ENCODE data around the gene ABLIM1. TPM values are rescaled to one million over a fixed set of nuclear protein-coding genes. Genes with fewer than 3 reads are reported as not detected.

The ABLIM1 gene
- polyA plus RNA-seq, 1 donor from 2014 or later, result 10.1 TPM

GRCh38 chr10:114492351-114493037, 165.6 kb downstream of the ABLIM1 start:
- Histone ChIP-seq H3F3A (ENCODE audit: insufficient read depth, low read length, poor library complexity, severe bottlenecking) (no peaks in the 10 kb centered on the region), H4K20me1 (ENCODE audit: insufficient read depth) (no peaks in the 10 kb centered on the region), H3K9ac (ENCODE audit: low read length) (no peak overlapping the region), H3K4me3 (ENCODE audit: low read length) (no peak overlapping the region), H3K4me2 (ENCODE audit: low read length) (peak overlapping the region; percentile 0), H3K9me3 (ENCODE audit: low read length) (no peaks in the 10 kb centered on the region), H3K27ac (ENCODE audit: low read length) (no peak overlapping the region), H3K27me3 (ENCODE audit: insufficient read depth, low read depth, low read length) (no peaks in the 10 kb centered on the region), H3K79me2 (replicated peaks; ENCODE audit: insufficient read depth, low read length) (no peaks in the 10 kb centered on the region), H3K36me3 (ENCODE audit: insufficient read depth, low read length) (no peaks in the 10 kb centered on the region), H3K9me2 (ENCODE audit: insufficient read depth, low read length) (no peaks in the 10 kb centered on the region), H2AFZ (ENCODE audit: low read depth, low read length) (no peak overlapping the region)
- TF ChIP-seq MXI1 (conservative IDR thresholded peaks at IDR 0.05; ENCODE audit: poor library complexity, severe bottlenecking), result no peak
- TF ChIP-seq SMC3 (conservative IDR thresholded peaks at IDR 0.05; ENCODE audit: poor library complexity), result no peak
- TF ChIP-seq EP300 (conservative IDR thresholded peaks at IDR 0.05; ENCODE audit: poor library complexity, severe bottlenecking), result peak; percentile 97
- no peak for TF ChIP-seq TAF1 (IDR thresholded peaks at IDR 0.05; ENCODE audit: low read depth)
- no peak for TF ChIP-seq REST (IDR thresholded peaks at IDR 0.05; ENCODE audit: borderline replicate concordance)
- TF ChIP-seq EZH2 (IDR thresholded peaks at IDR 0.05; ENCODE audit: borderline replicate concordance, insufficient read depth, low read length, poor library complexity, severe bottlenecking), result no peak
- peak; percentile 89 for TF ChIP-seq POLR2AphosphoS5 (IDR thresholded peaks at IDR 0.05)
- TF ChIP-seq, protein P1, sequence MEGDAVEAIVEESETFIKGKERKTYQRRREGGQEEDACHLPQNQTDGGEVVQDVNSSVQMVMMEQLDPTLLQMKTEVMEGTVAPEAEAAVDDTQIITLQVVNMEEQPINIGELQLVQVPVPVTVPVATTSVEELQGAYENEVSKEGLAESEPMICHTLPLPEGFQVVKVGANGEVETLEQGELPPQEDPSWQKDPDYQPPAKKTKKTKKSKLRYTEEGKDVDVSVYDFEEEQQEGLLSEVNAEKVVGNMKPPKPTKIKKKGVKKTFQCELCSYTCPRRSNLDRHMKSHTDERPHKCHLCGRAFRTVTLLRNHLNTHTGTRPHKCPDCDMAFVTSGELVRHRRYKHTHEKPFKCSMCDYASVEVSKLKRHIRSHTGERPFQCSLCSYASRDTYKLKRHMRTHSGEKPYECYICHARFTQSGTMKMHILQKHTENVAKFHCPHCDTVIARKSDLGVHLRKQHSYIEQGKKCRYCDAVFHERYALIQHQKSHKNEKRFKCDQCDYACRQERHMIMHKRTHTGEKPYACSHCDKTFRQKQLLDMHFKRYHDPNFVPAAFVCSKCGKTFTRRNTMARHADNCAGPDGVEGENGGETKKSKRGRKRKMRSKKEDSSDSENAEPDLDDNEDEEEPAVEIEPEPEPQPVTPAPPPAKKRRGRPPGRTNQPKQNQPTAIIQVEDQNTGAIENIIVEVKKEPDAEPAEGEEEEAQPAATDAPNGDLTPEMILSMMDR (IDR thresholded peaks at IDR 0.05; ENCODE audit: poor library complexity, severe bottlenecking), result no peak
- TF ChIP-seq RAD21 (conservative IDR thresholded peaks at IDR 0.05), result no peak

GRCh38 chr10:114491933-114492332, 166.1 kb downstream of the ABLIM1 start:
- Histone ChIP-seq H3K9ac (ENCODE audit: low read length) (no peak overlapping the region), H3K4me3 (ENCODE audit: low read length) (no peak overlapping the region), H3K27ac (ENCODE audit: low read length) (no peak overlapping the region), H3K36me3 (ENCODE audit: insufficient read depth, low read length) (no peaks in the 10 kb centered on the region), H3K27me3 (ENCODE audit: insufficient read depth, low read depth, low read length) (no peaks in the 10 kb centered on the region), H3K9me3 (ENCODE audit: low read length) (no peaks in the 10 kb centered on the region), H3K9me2 (ENCODE audit: insufficient read depth, low read length) (no peaks in the 10 kb centered on the region), H4K20me1 (ENCODE audit: insufficient read depth) (no peaks in the 10 kb centered on the region), H3F3A (ENCODE audit: insufficient read depth, low read length, poor library complexity, severe bottlenecking) (no peaks in the 10 kb centered on the region), H2AFZ (ENCODE audit: low read depth, low read length) (no peak overlapping the region), H3K4me2 (ENCODE audit: low read length) (peak overlapping the region; percentile 0), H3K79me2 (replicated peaks; ENCODE audit: insufficient read depth, low read length) (no peaks in the 10 kb centered on the region)
- TF ChIP-seq POLR2AphosphoS5 (IDR thresholded peaks at IDR 0.05), result no peak
- TF ChIP-seq MXI1 (conservative IDR thresholded peaks at IDR 0.05; ENCODE audit: poor library complexity, severe bottlenecking), result no peak
- no peak for TF ChIP-seq SMC3 (conservative IDR thresholded peaks at IDR 0.05; ENCODE audit: poor library complexity)
- TF ChIP-seq EZH2 (IDR thresholded peaks at IDR 0.05; ENCODE audit: borderline replicate concordance, insufficient read depth, low read length, poor library complexity, severe bottlenecking), result no peak
- no peak for TF ChIP-seq TAF1 (IDR thresholded peaks at IDR 0.05; ENCODE audit: low read depth)
